HCT116 (cell line): Measurements from ENCODE around the gene PREX1. TPM values are rescaled to one million over a fixed set of nuclear protein-coding genes. Genes with fewer than 3 reads are reported as not detected.

Experiments
- ATAC-seq: fragments of 200-7000 bp; cut with Tn5 transposase; 2 replicates; pipeline ENCODE4 v1.9.1; 2020; ENCODE audit warnings: mild to moderate bottlenecking, moderate library complexity
- BruUV-seq: library from RNA; stranded (reverse); fragments of 400-500 nt; replicated peaks from 2 replicates; lab custom pipeline; 2021; lab: Mats Ljungman, UMichigan
- CTCF ChIA-PET: fragments of 300-600 bp; sonication (Branson Sonifier 250); formaldehyde crosslinking; loops from one replicate; lab custom pipeline; 2021; ENCODE audit warnings: antibody characterized with exemption; lab: Charles Lee
- POLR2A ChIA-PET: fragments of 300-600, 350-600 bp; sonication (Branson Sonifier 250); formaldehyde crosslinking; loops from one replicate; lab custom pipeline; 2021; ENCODE audit warnings: antibody characterized with exemption; lab: Charles Lee
- RAD21 ChIA-PET, 2 experiments: fragments of 300-600 bp; sonication (Branson Sonifier 250); formaldehyde crosslinking; loops; one replicate each; lab custom pipeline; 2023; ENCODE audit warnings: low total read pairs in 2 of 2; ENCODE audit not compliant: uncharacterized antibody in 2 of 2, unreplicated experiment in 2 of 2, low non-redundant PET in 1 of 2; lab: Charles Lee
- DNase-seq: peaks from one replicate; pipeline ENCODE4 v3.0.0-alpha.2; 2010; ENCODE audit warnings: low read depth, low spot score
- H2AFZ ChIP-seq: fragments of 200-600 bp; shearing (Covaris generic), sonication (generic); 2 replicates; pipeline ENCODE4 v1.6.1; 2017; ENCODE audit warnings: low read depth, mixed run types, mixed read lengths, antibody characterized with exemption, low read length; ENCODE audit not compliant: poor library complexity, severe bottlenecking
- H3K27ac ChIP-seq: 2 replicates; pipeline ENCODE4 v1.5.1; 2012; ENCODE audit warnings: low read depth, low read length
- H3K27me3 ChIP-seq: fragments of 200-600 bp; sonication (generic); 2 replicates; pipeline ENCODE4 v1.6.1; 2016; ENCODE audit warnings: mixed run types, low read length, mixed read lengths; ENCODE audit not compliant: insufficient read depth
- H3K36me3 ChIP-seq, 2 experiments: fragments of 200-500 bp in 1 of 2; fragments of 200-600 bp in 1 of 2; sonication (Bioruptor generic) in 1 of 2; sonication (generic) in 1 of 2; 2 replicates each; pipeline versions ENCODE4 v1.5.1 to v1.6.1; 2014 to 2016; ENCODE audit warnings: low read length in 2 of 2, inconsistent platforms in 1 of 2, mixed read lengths in 1 of 2, mixed run types in 1 of 2; ENCODE audit not compliant: insufficient read depth in 2 of 2, control insufficient read depth in 1 of 2
- H3K4me1 ChIP-seq, 2 experiments: fragments of 200-600 bp in 1 of 2; sonication (generic) in 1 of 2; 2 replicates each; pipeline versions ENCODE4 v1.5.1 to v1.6.1; 2012 to 2017; ENCODE audit warnings: low read length in 2 of 2, inconsistent platforms in 1 of 2, mild to moderate bottlenecking in 1 of 2, mixed read lengths in 1 of 2, mixed run types in 1 of 2, moderate library complexity in 1 of 2; ENCODE audit not compliant: insufficient read depth in 2 of 2, control insufficient read depth in 1 of 2
- H3K4me2 ChIP-seq: fragments of 200-600 bp; sonication (generic); 2 replicates; pipeline ENCODE4 v1.6.1; 2017; ENCODE audit warnings: mixed run types, low read length, mixed read lengths
- H3K4me3 ChIP-seq, 2 experiments: fragments of 200-600 bp in 1 of 2; sonication (generic) in 1 of 2; replicated peaks in 1 of 2; 2 replicates each; pipeline ENCODE4 v1.5.1; 2011 to 2016; ENCODE audit warnings: low read length in 2 of 2, control low read depth in 1 of 2, low read depth in 1 of 2, mild to moderate bottlenecking in 1 of 2, mixed read lengths in 1 of 2, mixed run types in 1 of 2
- H3K79me2 ChIP-seq: fragments of 200-600 bp; sonication (generic); 2 replicates; pipeline ENCODE4 v1.6.1; 2017; ENCODE audit warnings: mild to moderate bottlenecking, mixed run types, low read length, moderate library complexity, mixed read lengths; ENCODE audit not compliant: insufficient read depth
- H3K9ac ChIP-seq: fragments of 200-600 bp; sonication (generic); 2 replicates; pipeline ENCODE4 v1.6.1; 2016; ENCODE audit warnings: low read length, mixed read lengths
- H3K9me2 ChIP-seq: fragments of 200-600 bp; sonication (generic), shearing (Covaris generic); 2 replicates; pipeline ENCODE4 v1.6.1; 2017; ENCODE audit warnings: mixed run types, mild to moderate bottlenecking, moderate library complexity; ENCODE audit not compliant: insufficient read depth
- H3K9me3 ChIP-seq, 2 experiments: fragments of 200-500 bp in 1 of 2; fragments of 200-600 bp in 1 of 2; sonication (Bioruptor generic) in 1 of 2; sonication (generic) in 1 of 2; 2 replicates each; pipeline ENCODE4 v1.6.1; 2014 to 2017; ENCODE audit warnings: low read length in 2 of 2, mixed read lengths in 2 of 2, inconsistent platforms in 1 of 2, low read depth in 1 of 2, mild to moderate bottlenecking in 1 of 2, mixed run types in 1 of 2, moderate library complexity in 1 of 2; ENCODE audit not compliant: control insufficient read depth in 1 of 2, insufficient read depth in 1 of 2
- H4K20me1 ChIP-seq: fragments of 200-600 bp; sonication (generic), shearing (Covaris generic); 2 replicates; pipeline ENCODE4 v1.6.1; 2017; ENCODE audit warnings: mixed run types, mild to moderate bottlenecking, moderate library complexity; ENCODE audit not compliant: insufficient read depth
- CBX3 ChIP-seq: IDR thresholded peaks from 2 replicates; pipeline ENCODE4 v1.6.1; 2012; ENCODE audit warnings: low read depth
- EGR1 ChIP-seq: IDR thresholded peaks from 2 replicates; pipeline ENCODE4 v1.6.1; 2012; ENCODE audit warnings: low read depth
- ELF1 ChIP-seq: IDR thresholded peaks from 2 replicates; pipeline ENCODE4 v1.6.1; 2012; ENCODE audit warnings: low read depth, borderline replicate concordance
- EZH2 ChIP-seq: fragments of 200-600 bp; sonication (generic); IDR thresholded peaks from 2 replicates; pipeline ENCODE4 v1.6.1; 2017; ENCODE audit warnings: antibody characterized with exemption, mixed run types
- EZH2phosphoT487 ChIP-seq: fragments of 200-600 bp; IDR thresholded peaks from 2 replicates; pipeline ENCODE4 v1.6.1; 2018; ENCODE audit warnings: antibody characterized with exemption, borderline replicate concordance
- POLR2A ChIP-seq: IDR thresholded peaks from 2 replicates; pipeline ENCODE4 v1.7.0; 2011; ENCODE audit warnings: borderline replicate concordance; ENCODE audit not compliant: insufficient read depth, insufficient read length; ENCODE audit errors: extremely low read depth
- POLR2AphosphoS5 ChIP-seq: IDR thresholded peaks from 2 replicates; pipeline ENCODE4 v1.6.1; 2011; ENCODE audit warnings: mild to moderate bottlenecking, low read depth, low read length, moderate library complexity
- SIN3A ChIP-seq: IDR thresholded peaks from 2 replicates; pipeline ENCODE4 v1.6.1; 2012; ENCODE audit warnings: low read depth
- TCF7L2 ChIP-seq: IDR thresholded peaks from 2 replicates; pipeline ENCODE4 v1.7.0; 2011; ENCODE audit warnings: borderline replicate concordance, inconsistent platforms; ENCODE audit not compliant: insufficient read depth, insufficient read length; ENCODE audit errors: extremely low read depth
- ZFX ChIP-seq: fragments of 450-650 bp; IDR thresholded peaks from 2 replicates; pipeline ENCODE4 v1.6.1; 2017
- ZNF274 ChIP-seq: fragments of 200-500 bp; sonication (Bioruptor generic); IDR thresholded peaks from 2 replicates; pipeline ENCODE4 v1.6.1; 2014; ENCODE audit warnings: mild to moderate bottlenecking, low read depth, low read length, inconsistent platforms
- intact Hi-C: fragments of 100-400 bp; cut with micrococcal nuclease; formaldehyde crosslinking; loops from 2 replicates; pipeline ENCODE4 v1.10.0; 2022
- total RNA-seq: library from RNA; stranded (reverse); gene quantifications from one replicate; pipeline ENCODE4 v1.2.1, GENCODE V29; 2021; ENCODE audit not compliant: unreplicated experiment
- TF ChIP-seq, protein P1 (sequence below): IDR thresholded peaks from 2 replicates; pipeline ENCODE4 v1.6.1; 2011; ENCODE audit warnings: mild to moderate bottlenecking, low read length, moderate library complexity; ENCODE audit not compliant: insufficient replicate concordance; ENCODE audit errors: extremely low read depth
- TF ChIP-seq, protein P2 (sequence below): IDR thresholded peaks from 2 replicates; pipeline ENCODE4 v1.6.1; 2012; ENCODE audit warnings: low read depth
- TF ChIP-seq, protein P3 (sequence below): IDR thresholded peaks from 2 replicates; pipeline ENCODE4 v1.6.1; 2012
- TF ChIP-seq, protein P4 (sequence below): IDR thresholded peaks from 2 replicates; pipeline ENCODE4 v1.6.1; 2012

Gene PREX1
- total RNA-seq, 1 experiment from 2014 or later = 6.1 TPM

DNA sequence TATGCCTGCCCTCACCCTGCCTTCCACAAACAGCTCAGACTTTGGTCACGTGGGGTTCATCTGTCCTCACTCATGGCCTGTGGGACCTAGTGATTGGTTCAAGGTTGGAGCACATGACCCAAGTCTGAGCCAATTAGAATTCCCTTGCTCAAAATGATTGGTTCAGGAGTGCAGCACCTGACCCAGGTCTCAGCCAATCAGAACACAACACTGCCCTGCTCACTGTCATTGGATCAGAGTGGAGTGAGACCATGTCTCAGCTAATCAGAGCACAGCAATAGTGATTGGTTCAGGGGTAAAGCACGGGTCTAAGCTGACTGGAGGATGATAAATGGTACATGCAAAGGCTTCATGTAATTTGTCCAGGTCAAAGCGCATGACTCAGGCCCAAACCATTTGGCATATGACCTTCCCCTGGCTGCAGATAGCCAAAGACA is 102.2 kb downstream of the PREX1 start (continued):
- TF ChIP-seq, protein P1, sequence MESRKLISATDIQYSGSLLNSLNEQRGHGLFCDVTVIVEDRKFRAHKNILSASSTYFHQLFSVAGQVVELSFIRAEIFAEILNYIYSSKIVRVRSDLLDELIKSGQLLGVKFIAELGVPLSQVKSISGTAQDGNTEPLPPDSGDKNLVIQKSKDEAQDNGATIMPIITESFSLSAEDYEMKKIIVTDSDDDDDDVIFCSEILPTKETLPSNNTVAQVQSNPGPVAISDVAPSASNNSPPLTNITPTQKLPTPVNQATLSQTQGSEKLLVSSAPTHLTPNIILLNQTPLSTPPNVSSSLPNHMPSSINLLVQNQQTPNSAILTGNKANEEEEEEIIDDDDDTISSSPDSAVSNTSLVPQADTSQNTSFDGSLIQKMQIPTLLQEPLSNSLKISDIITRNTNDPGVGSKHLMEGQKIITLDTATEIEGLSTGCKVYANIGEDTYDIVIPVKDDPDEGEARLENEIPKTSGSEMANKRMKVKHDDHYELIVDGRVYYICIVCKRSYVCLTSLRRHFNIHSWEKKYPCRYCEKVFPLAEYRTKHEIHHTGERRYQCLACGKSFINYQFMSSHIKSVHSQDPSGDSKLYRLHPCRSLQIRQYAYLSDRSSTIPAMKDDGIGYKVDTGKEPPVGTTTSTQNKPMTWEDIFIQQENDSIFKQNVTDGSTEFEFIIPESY = no peak

DNA sequence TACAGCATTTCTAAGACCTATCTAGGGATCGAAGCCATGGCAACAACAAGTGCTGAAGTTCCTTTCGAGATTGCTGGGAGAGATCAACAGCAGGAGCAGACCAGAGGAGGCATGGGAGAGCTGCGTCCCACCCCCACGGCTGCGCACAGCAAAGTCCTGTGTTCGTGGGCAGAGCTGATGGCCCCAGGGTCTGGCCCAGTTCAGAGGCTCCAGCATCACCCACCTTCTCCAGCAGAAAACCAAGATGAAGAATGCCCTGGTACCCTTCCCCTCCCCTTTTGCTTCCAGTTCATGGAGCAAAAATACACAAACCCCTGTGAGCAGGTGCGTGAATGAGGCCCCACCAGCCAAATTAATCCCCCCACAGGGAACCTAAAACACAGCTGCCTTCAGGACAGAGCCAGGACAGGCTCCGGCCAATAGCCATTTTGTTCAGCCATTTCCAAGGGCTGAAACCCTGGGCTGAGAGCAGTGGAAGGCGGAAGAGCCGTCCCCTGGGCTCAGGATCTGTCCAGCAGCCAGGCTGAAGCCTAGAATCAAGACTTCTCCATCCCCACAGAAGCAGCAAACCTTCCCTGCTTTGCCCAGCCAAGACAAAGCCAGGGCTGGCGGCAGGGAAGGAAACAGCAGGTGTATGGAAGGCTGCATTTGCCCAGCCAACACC is 102.8 kb downstream of the PREX1 start:
- RAD21 ChIA-PET = no interaction called here
- DNase-seq (no peak), ATAC-seq (no peak)
- Histone ChIP-seq H3K4me1 (peaks cover 0 to 5% of the 10 kb centered on the region in 2 experiments; a peak in 2 of 4 replicates), H3K4me2 (no peak overlapping the region), H3K9me3 (no peaks in the 10 kb centered on the region), H4K20me1 (no peaks in the 10 kb centered on the region), H3K9ac (no peak overlapping the region), H3K4me3 (no peak overlapping the region), H3K27me3 (no peaks in the 10 kb centered on the region), H2AFZ (no peak overlapping the region), H3K36me3 (no peaks in the 10 kb centered on the region), H3K27ac (no peak overlapping the region), H3K9me2 (no peaks in the 10 kb centered on the region), H3K79me2 (no peaks in the 10 kb centered on the region)
- CTCF ChIA-PET = no interaction called here
- no peak for TF ChIP-seq TCF7L2
- TF ChIP-seq, protein P2, sequence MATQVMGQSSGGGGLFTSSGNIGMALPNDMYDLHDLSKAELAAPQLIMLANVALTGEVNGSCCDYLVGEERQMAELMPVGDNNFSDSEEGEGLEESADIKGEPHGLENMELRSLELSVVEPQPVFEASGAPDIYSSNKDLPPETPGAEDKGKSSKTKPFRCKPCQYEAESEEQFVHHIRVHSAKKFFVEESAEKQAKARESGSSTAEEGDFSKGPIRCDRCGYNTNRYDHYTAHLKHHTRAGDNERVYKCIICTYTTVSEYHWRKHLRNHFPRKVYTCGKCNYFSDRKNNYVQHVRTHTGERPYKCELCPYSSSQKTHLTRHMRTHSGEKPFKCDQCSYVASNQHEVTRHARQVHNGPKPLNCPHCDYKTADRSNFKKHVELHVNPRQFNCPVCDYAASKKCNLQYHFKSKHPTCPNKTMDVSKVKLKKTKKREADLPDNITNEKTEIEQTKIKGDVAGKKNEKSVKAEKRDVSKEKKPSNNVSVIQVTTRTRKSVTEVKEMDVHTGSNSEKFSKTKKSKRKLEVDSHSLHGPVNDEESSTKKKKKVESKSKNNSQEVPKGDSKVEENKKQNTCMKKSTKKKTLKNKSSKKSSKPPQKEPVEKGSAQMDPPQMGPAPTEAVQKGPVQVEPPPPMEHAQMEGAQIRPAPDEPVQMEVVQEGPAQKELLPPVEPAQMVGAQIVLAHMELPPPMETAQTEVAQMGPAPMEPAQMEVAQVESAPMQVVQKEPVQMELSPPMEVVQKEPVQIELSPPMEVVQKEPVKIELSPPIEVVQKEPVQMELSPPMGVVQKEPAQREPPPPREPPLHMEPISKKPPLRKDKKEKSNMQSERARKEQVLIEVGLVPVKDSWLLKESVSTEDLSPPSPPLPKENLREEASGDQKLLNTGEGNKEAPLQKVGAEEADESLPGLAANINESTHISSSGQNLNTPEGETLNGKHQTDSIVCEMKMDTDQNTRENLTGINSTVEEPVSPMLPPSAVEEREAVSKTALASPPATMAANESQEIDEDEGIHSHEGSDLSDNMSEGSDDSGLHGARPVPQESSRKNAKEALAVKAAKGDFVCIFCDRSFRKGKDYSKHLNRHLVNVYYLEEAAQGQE = no peak
- TF ChIP-seq EGR1 = no peak
- TF ChIP-seq, protein P3, sequence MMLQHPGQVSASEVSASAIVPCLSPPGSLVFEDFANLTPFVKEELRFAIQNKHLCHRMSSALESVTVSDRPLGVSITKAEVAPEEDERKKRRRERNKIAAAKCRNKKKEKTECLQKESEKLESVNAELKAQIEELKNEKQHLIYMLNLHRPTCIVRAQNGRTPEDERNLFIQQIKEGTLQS = no peak
- no peak for TF ChIP-seq ELF1
- no peak for TF ChIP-seq POLR2AphosphoS5
- no peak for TF ChIP-seq EZH2
- no peak for TF ChIP-seq CBX3
- TF ChIP-seq, protein P4, sequence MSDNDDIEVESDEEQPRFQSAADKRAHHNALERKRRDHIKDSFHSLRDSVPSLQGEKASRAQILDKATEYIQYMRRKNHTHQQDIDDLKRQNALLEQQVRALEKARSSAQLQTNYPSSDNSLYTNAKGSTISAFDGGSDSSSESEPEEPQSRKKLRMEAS = no peak
- TF ChIP-seq EZH2phosphoT487 = no peak
- TF ChIP-seq ZFX = no peak
- TF ChIP-seq POLR2A = no peak
- no peak for TF ChIP-seq ZNF274
- no peak for TF ChIP-seq SIN3A
- POLR2A ChIA-PET = no interaction called here
- no TSS peak for BruUV-seq
- intact Hi-C loops = no loop called here
